BLaER1 (cell line): Measurements from ENCODE around the gene TMEM52.
"Not testable (repeated sequence)": the region's sequence is repeated elsewhere in the genome, so short reads cannot be mapped to it uniquely, and the experiment has no call there.

Experiments used
- H3K27ac ChIP-seq: shearing (Covaris generic); formaldehyde crosslinking; 2 replicates; pipeline ENCODE4 v1.8.1; 2022
- H3K27me3 ChIP-seq: shearing (Covaris generic); formaldehyde crosslinking; 2 replicates; pipeline ENCODE4 v1.8.1; 2022
- H3K36me3 ChIP-seq: shearing (Covaris generic); formaldehyde crosslinking; 2 replicates; pipeline ENCODE4 v1.8.1; 2022
- H3K4me1 ChIP-seq: shearing (Covaris generic); formaldehyde crosslinking; 2 replicates; pipeline ENCODE4 v1.8.1; 2022
- H3K4me2 ChIP-seq: shearing (Covaris generic); formaldehyde crosslinking; 2 replicates; pipeline ENCODE4 v1.8.1; 2022
- H3K4me3 ChIP-seq: shearing (Covaris generic); formaldehyde crosslinking; 2 replicates; pipeline ENCODE4 v1.8.1; 2022
- H3K9ac ChIP-seq: shearing (Covaris generic); formaldehyde crosslinking; 2 replicates; pipeline ENCODE4 v1.8.1; 2022
- H3K9me3 ChIP-seq: shearing (Covaris generic); formaldehyde crosslinking; 2 replicates; pipeline ENCODE4 v1.8.1; 2022
- H4K20me1 ChIP-seq: shearing (Covaris generic); formaldehyde crosslinking; 2 replicates; pipeline ENCODE4 v1.8.1; 2022
- Cebpa-rat ChIP-seq: shearing (Covaris generic); IDR thresholded peaks from 2 replicates; pipeline ENCODE4 v1.8.1; 2022

Gene TMEM52

DNA sequence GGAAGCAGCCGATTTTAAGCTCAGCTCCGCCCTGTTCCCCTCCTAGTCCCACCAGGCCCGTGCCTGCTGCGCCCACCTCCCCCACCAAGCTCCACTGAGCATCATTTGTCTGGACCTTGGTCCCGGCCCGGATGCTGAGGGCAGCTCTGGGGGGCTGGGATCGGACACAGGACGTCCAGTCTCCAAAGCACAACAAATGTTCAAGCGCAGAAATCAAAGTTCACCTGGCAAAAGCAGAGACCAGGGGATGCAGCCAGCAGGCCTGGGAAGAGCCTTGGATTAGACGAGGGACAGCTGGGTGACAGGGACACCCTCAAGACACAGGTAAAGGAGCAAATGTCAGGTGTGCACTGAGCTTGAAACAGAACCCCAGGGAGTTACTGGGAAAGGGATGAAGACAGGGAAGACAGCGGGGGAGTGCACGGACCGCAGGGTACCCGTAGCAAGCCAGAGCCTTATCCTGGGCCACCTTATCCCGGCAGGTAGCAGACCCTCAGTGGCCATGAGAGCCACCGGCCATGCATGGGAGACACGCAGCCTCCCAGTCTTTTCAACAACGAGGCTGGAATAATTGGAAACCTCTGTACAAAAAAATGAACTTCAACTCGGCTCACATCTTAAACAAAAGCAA is 22.2 kb upstream of the TMEM52 start:
- Histone ChIP-seq H3K4me1 (peaks cover 84% of the 10 kb centered on the region), H3K9ac (no peak overlapping the region), H3K27ac (peak overlapping the region; percentile 49; the same call in 1 of the 2 replicates), H3K27me3 (peaks cover 9% of the 10 kb centered on the region), H3K4me3 (no peak overlapping the region), H4K20me1 (no peaks in the 10 kb centered on the region), H3K36me3 (no peaks in the 10 kb centered on the region), H3K9me3 (no peaks in the 10 kb centered on the region), H3K4me2 (peak overlapping the region; percentile 90)
- no peak for TF ChIP-seq Cebpa-rat

DNA sequence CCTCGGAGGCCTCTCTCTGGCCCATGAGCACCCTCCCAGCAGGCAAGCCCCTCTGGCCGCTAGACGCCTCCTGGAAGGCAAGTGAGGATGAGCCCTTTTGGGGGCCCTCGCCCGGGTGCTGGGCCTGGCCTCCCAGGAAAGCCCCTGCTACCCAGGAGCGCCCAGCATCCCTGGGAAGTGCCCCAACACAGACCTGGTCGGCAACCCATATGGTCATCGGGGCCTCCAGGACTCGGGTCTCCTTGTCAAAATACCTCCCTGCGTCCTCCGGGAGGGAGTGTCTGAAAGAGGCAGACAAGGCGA is 21.0 kb upstream of the TMEM52 start:
- Histone ChIP-seq H3K4me1 (peaks cover 81% of the 10 kb centered on the region), H3K27ac (no peak overlapping the region), H3K9ac (no peak overlapping the region), H3K36me3 (no peaks in the 10 kb centered on the region), H3K27me3 (peaks cover 9% of the 10 kb centered on the region), H4K20me1 (no peaks in the 10 kb centered on the region), H3K9me3 (peaks cover 2% of the 10 kb centered on the region; the same call in 1 of the 2 replicates), H3K4me2 (peak overlapping the region; percentile 34; the same call in 1 of the 2 replicates), H3K4me3 (no peak overlapping the region)
- TF ChIP-seq Cebpa-rat, result no peak

DNA sequence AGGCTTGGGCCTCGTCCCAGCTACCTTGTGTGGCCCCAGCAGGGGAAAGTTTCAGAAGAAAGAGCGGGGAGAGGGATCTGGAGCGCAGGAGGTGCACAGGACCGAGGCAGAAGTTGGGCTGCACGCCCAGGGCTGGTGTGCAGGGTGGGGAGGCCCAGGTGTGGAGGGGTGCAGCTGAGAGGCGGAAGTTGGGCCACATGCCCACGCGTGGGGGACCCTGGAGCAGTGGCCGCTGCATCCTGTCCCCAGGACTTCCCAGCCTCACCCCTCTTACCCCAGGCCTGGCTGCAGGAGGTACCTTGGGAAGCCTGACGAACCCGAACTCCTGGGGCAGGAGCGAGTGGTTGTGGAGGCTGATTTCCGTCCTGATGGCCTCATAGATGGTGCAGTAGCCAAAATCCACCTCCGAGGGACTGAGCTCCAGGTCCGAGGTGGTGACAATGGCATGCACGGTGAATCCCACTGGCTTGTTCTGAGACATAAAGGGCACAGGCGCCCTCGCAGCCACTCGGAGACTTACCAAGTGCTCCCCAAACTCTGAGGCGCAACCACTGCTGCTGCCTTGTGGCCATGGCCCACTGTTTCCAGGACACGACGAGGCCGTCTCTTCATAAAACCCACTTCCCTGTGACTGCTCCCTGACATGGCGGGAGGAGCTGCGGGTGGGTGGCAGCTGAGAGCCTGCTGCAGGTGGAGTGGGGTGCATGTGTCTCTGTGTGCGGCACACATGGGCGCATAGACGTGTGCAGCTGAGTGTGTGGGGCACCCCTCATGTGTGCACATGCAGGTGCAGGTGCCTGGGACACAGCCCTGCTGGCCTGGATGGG is 20.4 kb upstream of the TMEM52 start:
- no peak overlapping the region; the same call in 1 of the 2 replicates for H3K27ac ChIP-seq
- no peaks in the 10 kb centered on the region for H4K20me1 ChIP-seq
- H3K4me1 ChIP-seq, result peaks cover 76% of the 10 kb centered on the region
- H3K9ac ChIP-seq, result no peak overlapping the region
- no peaks in the 10 kb centered on the region for H3K36me3 ChIP-seq
- H3K4me2 ChIP-seq, result peak overlapping the region; percentile 34; the same call in 1 of the 2 replicates
- peaks cover 8% of the 10 kb centered on the region for H3K9me3 ChIP-seq
- H3K27me3 ChIP-seq, result peaks cover 9% of the 10 kb centered on the region
- TF ChIP-seq Cebpa-rat, result no peak
- no peak overlapping the region for H3K4me3 ChIP-seq

DNA sequence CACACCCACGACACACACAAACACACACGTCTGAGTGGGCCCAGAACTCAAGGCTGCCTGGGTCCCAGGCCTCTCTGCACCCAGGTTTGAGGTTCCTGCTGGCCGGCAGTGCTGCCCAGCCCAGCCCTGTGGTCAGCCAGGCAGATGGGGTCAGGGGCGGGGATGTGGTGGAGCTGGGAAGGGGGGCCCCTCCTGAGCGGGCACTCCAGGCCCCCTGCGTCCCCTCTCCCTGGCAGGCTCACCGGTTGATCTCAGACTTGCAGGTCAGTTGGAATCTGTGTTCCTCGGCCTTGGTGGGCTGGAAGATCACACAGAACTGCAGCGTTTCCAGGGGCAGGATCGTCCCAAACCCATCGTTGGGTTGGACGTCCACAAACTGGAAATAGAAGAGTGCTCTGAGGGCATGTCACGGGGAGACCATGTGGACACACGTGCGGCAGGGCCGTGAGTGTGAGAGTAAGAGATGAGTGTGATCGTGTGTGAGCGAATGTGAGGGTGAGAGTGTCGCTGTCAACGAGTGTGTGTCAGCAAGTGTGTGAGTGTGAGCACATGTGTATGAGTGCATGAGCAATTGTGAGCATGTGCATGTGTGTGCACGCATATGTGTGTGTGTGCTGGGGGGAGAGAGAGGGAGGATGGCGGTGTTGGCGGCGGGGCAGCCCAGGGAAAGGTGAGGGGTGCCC is 19.7 kb upstream of the TMEM52 start:
- Histone ChIP-seq H4K20me1 (no peaks in the 10 kb centered on the region), H3K36me3 (no peaks in the 10 kb centered on the region), H3K27ac (no peak overlapping the region), H3K4me2 (peak overlapping the region; percentile 34; the same call in 1 of the 2 replicates), H3K9ac (no peak overlapping the region), H3K27me3 (peaks cover 9% of the 10 kb centered on the region), H3K4me3 (no peak overlapping the region), H3K4me1 (peaks cover 68% of the 10 kb centered on the region), H3K9me3 (peaks cover 15% of the 10 kb centered on the region)
- TF ChIP-seq Cebpa-rat, result no peak

DNA sequence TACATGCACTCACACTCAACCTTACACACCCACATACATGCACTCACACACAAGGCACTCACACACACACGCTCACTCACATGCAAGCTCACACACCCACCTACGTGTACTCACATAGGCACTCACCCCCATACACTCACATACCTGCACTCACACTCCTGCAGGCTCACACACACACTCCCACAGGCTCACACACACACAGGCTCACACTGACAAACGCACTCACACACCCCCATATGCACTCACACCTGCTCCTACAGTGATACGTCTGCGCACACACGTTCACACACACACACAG is 19.1 kb upstream of the TMEM52 start:
- Histone ChIP-seq H3K9me3 (peaks cover 20% of the 10 kb centered on the region), H3K4me1 (peaks cover 63% of the 10 kb centered on the region), H3K4me2 (no peak overlapping the region), H3K9ac (no peak overlapping the region), H3K27me3 (peaks cover 9% of the 10 kb centered on the region), H3K36me3 (no peaks in the 10 kb centered on the region), H3K4me3 (no peak overlapping the region), H3K27ac (no peak overlapping the region), H4K20me1 (no peaks in the 10 kb centered on the region)
- no peak for TF ChIP-seq Cebpa-rat

DNA sequence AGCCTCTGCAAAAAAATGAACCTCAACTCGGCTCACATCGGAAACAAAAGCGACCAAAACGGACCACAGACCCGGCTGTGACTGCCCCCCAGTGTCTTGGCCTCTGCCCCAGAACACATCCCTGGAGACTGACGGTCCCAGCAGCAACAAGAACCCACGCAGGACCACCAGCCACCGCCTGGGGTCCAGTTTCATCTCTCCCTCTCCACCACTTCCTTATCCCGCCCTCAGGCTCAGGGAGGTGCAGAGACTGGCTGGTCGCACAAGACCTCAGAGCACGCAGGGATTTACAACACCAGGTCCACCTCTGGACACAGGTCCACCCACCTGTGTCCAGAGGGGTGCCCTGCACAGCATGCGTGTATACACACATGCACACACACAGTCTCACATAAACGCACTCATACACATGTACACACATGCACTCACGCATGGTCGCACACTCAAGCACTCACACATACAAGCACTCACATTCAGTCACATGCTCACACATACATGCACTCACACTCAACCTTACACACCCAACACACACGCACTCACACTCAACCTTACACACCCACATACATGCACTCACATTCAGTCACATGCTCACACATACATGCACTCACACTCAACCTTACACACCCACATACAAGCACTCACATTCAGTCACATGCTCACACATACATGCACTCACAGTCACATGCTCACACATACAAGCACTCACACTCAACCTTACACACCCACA is 18.6 kb upstream of the TMEM52 start:
- Histone ChIP-seq H4K20me1 (no peaks in the 10 kb centered on the region), H3K36me3 (no peaks in the 10 kb centered on the region), H3K9me3 (peaks cover 20% of the 10 kb centered on the region), H3K27ac (no peak overlapping the region), H3K9ac (no peak overlapping the region), H3K4me3 (no peak overlapping the region), H3K4me2 (peak overlapping the region; percentile 79), H3K27me3 (peaks cover 9% of the 10 kb centered on the region), H3K4me1 (peaks cover 58% of the 10 kb centered on the region)
- TF ChIP-seq Cebpa-rat, result no peak

DNA sequence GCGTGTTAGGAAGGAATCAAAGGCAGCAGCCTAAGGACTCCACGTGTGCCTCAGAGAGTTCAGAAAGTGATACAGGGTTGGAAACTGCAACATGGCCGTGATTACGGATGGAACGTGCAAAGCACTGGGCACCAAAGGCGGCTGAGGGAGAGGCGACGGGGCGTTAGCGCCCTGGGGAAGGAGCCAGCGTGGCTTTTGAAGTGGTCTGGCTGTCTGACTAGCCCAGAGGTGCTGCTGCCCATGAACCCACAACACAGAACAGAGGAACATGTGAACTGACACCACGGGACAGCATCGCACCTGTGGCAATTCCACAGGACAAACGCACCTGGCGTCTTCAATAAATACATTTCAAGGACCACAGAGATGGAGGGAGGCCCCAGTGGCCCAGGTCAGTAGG is 18.0 kb upstream of the TMEM52 start:
- no peak overlapping the region for H3K4me3 ChIP-seq
- H4K20me1 ChIP-seq, result no peaks in the 10 kb centered on the region
- H3K27ac ChIP-seq, result no peak overlapping the region
- H3K4me2 ChIP-seq, result peak overlapping the region; percentile 79
- H3K36me3 ChIP-seq, result no peaks in the 10 kb centered on the region
- H3K9me3 ChIP-seq, result peaks cover 20% of the 10 kb centered on the region
- peaks cover 51% of the 10 kb centered on the region for H3K4me1 ChIP-seq
- peaks cover 9% of the 10 kb centered on the region for H3K27me3 ChIP-seq
- no peak overlapping the region for H3K9ac ChIP-seq
- TF ChIP-seq Cebpa-rat, result no peak

DNA sequence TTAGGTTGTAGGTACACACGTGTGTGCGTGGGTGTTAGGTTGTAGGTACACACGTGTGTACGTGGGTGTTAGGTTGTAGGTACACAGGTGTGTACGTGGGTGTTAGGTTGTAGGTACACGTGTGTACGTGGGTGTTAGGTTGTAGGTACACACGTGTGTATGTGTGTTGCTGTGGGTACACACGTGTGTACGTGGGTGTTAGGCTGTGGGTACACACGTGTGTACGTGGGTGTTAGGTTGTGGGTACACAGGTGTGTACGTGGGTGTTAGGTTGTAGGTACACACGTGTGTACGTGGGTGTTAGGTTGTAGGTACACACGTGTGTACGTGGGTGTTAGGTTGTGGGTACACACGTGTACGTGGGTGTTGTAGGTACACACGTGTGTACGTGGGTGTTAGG is 15.8 kb upstream of the TMEM52 start:
- not testable (repeated sequence) for H3K4me2 ChIP-seq, H3K36me3 ChIP-seq, H3K4me3 ChIP-seq, H3K27ac ChIP-seq, H3K27me3 ChIP-seq, H3K9ac ChIP-seq, H4K20me1 ChIP-seq
- H3K4me1 ChIP-seq, result peaks cover 38% of the 10 kb centered on the region
- H3K9me3 ChIP-seq, result peaks cover 20% of the 10 kb centered on the region

DNA sequence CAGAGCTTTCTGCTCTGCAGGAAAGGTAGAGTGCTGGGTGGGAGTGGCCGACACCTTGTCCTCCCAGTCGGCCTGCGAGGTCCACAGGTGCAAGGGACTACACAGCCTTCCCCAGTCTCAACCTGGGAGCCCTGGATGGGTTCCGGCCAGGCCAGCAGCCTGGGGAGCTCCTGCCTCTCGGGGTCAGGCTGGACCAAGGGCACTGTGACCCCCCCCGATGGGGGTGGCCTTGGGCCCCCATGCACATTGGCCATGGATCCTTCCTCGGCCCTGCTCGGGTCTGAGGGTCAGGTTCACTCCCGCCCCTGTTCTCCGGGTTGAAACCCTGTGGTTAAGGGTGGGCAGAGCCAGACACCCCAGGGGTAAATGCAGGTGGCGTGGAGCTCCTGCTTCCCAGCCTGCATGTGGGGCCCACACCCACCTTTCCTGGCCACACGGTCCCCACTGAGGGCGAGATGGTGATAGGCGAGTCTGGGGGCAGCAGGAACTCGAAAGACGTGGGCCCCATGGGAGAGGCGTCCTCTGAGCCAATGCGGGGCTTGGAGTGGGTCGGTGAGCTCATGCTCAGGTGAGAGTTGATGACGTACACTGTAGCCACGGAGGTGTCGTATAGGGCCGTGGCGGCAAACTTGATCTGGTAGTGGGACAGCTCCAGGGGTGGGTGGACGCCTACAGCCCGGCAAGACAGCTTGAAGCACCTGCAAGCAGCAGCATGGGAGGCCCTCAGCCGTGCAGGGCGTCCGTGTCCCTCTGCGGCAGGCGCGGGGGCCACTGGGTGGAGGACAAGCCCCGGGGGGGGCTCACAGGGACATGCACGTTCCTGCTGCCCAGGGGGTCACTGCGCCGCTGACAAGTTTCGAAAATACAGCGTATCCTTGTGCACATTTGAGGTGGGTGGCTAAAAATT is 10.8 kb upstream of the TMEM52 start:
- H3K4me1 ChIP-seq, result peaks cover 56% of the 10 kb centered on the region
- H3K27ac ChIP-seq, result no peak overlapping the region
- no peaks in the 10 kb centered on the region for H4K20me1 ChIP-seq
- no peak overlapping the region for H3K4me3 ChIP-seq
- H3K27me3 ChIP-seq, result no peaks in the 10 kb centered on the region; the same call in 1 of the 2 replicates
- no peak overlapping the region for H3K9ac ChIP-seq
- no peaks in the 10 kb centered on the region for H3K36me3 ChIP-seq
- peaks cover 16% of the 10 kb centered on the region for H3K9me3 ChIP-seq
- no peak for TF ChIP-seq Cebpa-rat
- peak overlapping the region; percentile 48 for H3K4me2 ChIP-seq
